C4-2B (cell line): Measurements from ENCODE around the gene LRRK2.
"Not testable (repeated sequence)": the region's sequence is repeated elsewhere in the genome, so short reads cannot be mapped to it uniquely, and the experiment has no call there.

ENCODE experiments used
- H3K27ac ChIP-seq: fragments of 450-650 bp; 2 replicates; pipeline ENCODE4 v1.5.1; 2017
- CTCF ChIP-seq: fragments of 450-650 bp; conservative IDR thresholded peaks from 2 replicates; pipeline ENCODE4 v1.5.1; 2017; ENCODE audit warnings: mild to moderate bottlenecking
- ZFX ChIP-seq: fragments of 450-650 bp; IDR thresholded peaks from 2 replicates; pipeline ENCODE4 v1.6.1; 2017

Gene LRRK2

GRCh38 chr12:40351976-40352375 is 127.2 kb downstream of the LRRK2 start:
- TF ChIP-seq ZFX (no peak), CTCF (no peak)
- H3K27ac ChIP-seq, result no peak overlapping the region

GRCh38 chr12:40375076-40375475 is 150.3 kb downstream of the LRRK2 start:
- TF ChIP-seq CTCF (peak; percentile 66), ZFX (no peak)
- no peak overlapping the region for H3K27ac ChIP-seq

DNA sequence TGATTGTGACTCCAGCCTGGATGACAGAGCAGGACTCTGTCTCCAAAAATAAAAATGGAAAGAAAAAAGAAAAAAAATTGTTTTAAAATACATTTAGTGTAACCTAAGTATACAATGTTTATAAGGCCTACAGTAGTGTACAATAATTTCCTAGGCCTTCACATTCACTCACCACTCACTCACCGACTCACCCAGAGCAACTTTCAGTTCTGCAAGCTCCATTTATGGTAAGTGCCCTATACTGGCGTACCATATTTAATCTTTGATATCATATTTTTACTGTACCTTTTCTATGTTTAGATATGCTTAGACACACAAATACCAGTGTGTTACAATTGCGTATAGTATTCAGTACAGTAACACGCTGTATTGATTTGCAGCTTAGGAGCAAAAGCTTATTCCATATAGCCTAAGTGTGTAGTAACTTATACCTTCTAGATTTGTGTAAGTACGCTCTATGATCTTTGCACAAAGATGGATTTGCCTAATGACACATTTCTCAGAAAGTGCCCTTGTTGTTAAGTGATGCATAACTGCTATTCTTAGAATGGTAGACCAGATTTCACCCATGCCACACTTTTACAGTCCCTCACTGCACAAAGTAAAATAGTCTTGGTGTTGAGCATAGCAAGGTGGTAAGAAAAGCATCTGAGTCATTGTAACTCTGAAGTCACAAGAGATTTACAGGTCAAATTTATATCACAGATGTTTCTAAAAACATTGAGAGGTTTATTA is 151.9 kb downstream of the LRRK2 start:
- TF ChIP-seq CTCF (no peak), ZFX (no peak)

GRCh38 chr12:40378691-40379090 is 153.9 kb downstream of the LRRK2 start:
- no peak overlapping the region for H3K27ac ChIP-seq

More for the DNA sequence above, 151.9 kb downstream of the LRRK2 start:
- no peak overlapping the region for H3K27ac ChIP-seq

DNA sequence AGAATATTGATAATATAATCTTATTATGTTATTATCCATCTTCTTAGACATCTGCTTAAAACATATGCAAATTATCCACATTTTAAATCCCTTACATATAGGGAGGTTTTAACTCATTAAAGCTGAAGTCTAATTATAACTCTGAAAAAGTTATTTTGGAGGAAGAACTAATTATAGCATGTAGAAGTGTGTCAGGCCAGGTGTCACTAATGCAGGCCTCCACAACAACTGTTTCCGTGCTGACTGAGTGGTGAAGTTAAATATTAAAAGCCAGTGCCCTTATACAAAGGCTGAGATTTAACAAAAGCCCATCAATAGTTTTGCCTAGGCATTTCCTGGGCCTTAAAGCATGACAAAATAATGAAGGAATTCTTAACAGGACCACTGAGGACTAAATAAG is 157.4 kb downstream of the LRRK2 start:
- TF ChIP-seq CTCF (no peak), ZFX (no peak)
- H3K27ac ChIP-seq, result no peak overlapping the region

More at GRCh38 chr12:40378691-40379090, 153.9 kb downstream of the LRRK2 start:
- TF ChIP-seq ZFX (no peak), CTCF (no peak)

- not testable (repeated sequence) for H3K27ac ChIP-seq
These were observed 162.5 kb downstream of the LRRK2 start for GRCh38 chr12:40387279-40387678.

- no peak for TF ChIP-seq CTCF
- no peak for TF ChIP-seq ZFX
These were observed 166.2 kb downstream of the LRRK2 start for GRCh38 chr12:40390980-40391379.

DNA sequence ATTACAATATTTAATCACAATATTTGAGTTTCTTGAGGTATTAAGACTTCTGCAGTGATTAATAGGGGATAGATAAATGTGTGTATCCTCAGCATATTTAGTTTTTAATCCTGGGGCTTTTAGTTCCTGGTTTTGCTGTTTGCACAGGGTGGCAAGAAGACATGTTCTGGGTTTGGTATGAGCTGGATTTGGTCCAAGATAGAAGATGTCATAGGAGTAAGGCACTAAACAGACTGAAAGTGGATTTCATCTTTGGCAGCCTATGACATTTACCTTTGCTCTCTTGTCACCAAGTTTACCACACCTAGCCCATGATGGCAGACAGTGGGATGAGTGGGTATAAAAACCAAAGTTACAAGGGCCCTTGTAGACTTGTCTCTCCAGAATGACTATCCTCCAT is 168.2 kb downstream of the LRRK2 start:
- TF ChIP-seq ZFX, result no peak
- no peak for TF ChIP-seq CTCF
- no peak overlapping the region for H3K27ac ChIP-seq

More at GRCh38 chr12:40390980-40391379, 166.2 kb downstream of the LRRK2 start:
- H3K27ac ChIP-seq, result no peak overlapping the region
